ENCODE measurements around the gene RAPGEFL1. TPM values are rescaled to one million over a fixed set of nuclear protein-coding genes. Genes with fewer than 3 reads are reported as not detected.

The RAPGEFL1 gene
- total RNA-seq, 1 donor from 2014 or later: 7.0 TPM

DNA sequence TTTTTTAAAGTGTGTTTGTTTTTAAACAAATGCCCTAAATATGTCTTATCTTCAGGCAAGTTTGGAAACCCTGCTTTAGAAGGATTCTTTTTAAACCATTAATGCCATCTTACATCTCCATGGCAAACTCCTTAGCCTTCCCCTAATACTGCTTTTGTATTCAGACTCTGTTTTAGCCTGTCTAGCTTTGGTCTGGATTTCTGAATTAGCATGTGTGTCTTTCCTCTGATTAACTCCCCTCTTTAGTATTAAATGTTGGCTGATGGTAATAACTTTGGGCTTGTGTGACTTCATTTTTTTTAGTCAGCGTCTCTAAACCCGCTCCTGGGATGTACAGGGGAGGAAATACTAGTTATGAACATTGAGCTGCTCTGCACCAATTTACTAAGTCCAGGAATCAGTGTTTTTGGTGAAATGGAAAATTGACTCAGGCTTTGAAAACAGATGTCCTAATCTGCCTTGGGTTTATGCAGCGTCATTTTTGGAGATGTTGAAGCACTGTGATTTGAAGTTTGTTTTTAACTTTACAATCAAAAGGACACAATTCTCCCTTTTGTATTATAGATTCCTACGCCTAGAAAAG lies 64.1 kb downstream of the RAPGEFL1 start:
- Mint-ChIP-seq H3K36me3 (ENCODE audit: low read depth) (peaks cover 31% of the 10 kb centered on the region), H3K4me3 (no peak overlapping the region), H3K4me1 (peaks cover 24% of the 10 kb centered on the region), H3K27me3 (no peaks in the 10 kb centered on the region), H3K9me3 (no peaks in the 10 kb centered on the region), H3K27ac (no peak overlapping the region)
- ChIA-PET CTCF (no interaction called here), POLR2A (no interaction called here)
- no peak for TF ChIP-seq CTCF (IDR thresholded peaks at IDR 0.05)
- no peak for DNase-seq
- intact Hi-C loops (cut with micrococcal nuclease): no loop called here
- ATAC-seq (ENCODE audit: low read depth): no peak

- no peak for TF ChIP-seq CTCF (IDR thresholded peaks at IDR 0.05)
- intact Hi-C loops (cut with micrococcal nuclease): no loop called here
- Mint-ChIP-seq H3K4me3 (no peak overlapping the region), H3K9me3 (no peaks in the 10 kb centered on the region), H3K36me3 (ENCODE audit: low read depth) (peaks cover 28% of the 10 kb centered on the region), H3K27ac (peak overlapping the region; percentile 1), H3K4me1 (peaks cover 24% of the 10 kb centered on the region), H3K27me3 (no peaks in the 10 kb centered on the region)
- ATAC-seq (ENCODE audit: low read depth): no peak
- POLR2A ChIA-PET: interaction anchor here (0.5 kb wide), 1 partner anchor 286 kb away, joined by 6 read pairs; no protein-coding TSS in a partner anchor
- CTCF ChIA-PET: interaction anchor here (1.3 kb wide), 1 partner anchor 9 kb away, joined by 4 read pairs; no protein-coding TSS in a partner anchor
- DNase-seq: no peak
Observed at GRCh38 chr17:40242774-40243173, 65.5 kb downstream of the RAPGEFL1 start.

DNA sequence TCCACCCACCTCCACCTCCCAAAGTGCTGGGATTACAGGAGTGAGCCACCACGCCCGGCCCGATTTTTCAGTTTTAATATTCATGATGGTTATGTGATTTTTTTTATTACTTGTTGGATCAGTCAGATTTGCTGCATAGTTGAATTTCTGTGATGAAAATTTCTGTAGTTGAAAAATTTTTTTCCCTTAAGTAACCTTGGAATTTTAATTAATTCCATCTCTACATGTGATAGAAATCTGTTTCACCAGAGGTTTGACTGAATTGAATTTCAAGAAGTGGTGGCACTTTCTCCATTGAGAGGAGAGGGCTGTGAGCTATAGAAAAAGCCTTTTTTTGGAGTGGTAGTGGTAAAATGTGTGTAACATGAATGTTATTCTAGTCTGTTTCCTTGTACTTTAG lies 66.5 kb downstream of the RAPGEFL1 start:
- Mint-ChIP-seq H3K9me3 (no peaks in the 10 kb centered on the region), H3K36me3 (ENCODE audit: low read depth) (peaks cover 30% of the 10 kb centered on the region), H3K4me3 (no peak overlapping the region), H3K4me1 (peaks cover 27% of the 10 kb centered on the region), H3K27me3 (no peaks in the 10 kb centered on the region), H3K27ac (no peak overlapping the region)
- intact Hi-C loops (cut with micrococcal nuclease): no loop called here
- ChIA-PET CTCF (interaction anchor here (1.0 kb wide), 1 partner anchor 230 kb away, joined by 3 read pairs; no protein-coding TSS in a partner anchor), POLR2A (no interaction called here)
- DNase-seq (no peak), ATAC-seq (ENCODE audit: low read depth) (no peak)
- TF ChIP-seq CTCF (IDR thresholded peaks at IDR 0.05): no peak

DNA sequence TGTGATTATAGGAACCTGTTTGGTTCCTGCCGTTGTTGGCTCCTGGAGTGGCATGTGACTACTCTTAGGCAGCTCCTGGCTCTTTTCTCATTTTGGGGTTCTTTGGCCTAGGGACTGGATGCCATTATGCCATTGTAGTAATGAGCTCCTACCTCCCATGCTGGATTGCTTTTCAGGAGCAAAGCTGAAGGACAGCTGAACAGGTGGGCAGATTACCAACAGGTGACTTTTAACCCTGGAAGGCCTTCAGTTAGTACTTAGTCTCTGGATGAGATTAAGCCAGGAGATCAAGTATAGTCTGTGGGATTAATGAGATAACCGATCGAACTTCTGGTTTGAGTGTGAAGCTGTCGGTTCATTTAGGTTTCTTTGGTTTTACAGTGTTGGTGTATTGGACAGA lies 67.0 kb downstream of the RAPGEFL1 start:
- H3K4me1 Mint-ChIP-seq: peaks cover 28% of the 10 kb centered on the region
- ChIA-PET CTCF (interaction anchor here (1.0 kb wide), 1 partner anchor 231 kb away, joined by 3 read pairs; no protein-coding TSS in a partner anchor), POLR2A (no interaction called here)
- TF ChIP-seq CTCF (IDR thresholded peaks at IDR 0.05): no peak
- no peak overlapping the region for H3K4me3 Mint-ChIP-seq
- DNase-seq: no peak
- peaks cover 30% of the 10 kb centered on the region for H3K36me3 Mint-ChIP-seq (ENCODE audit: low read depth)
- no peak for ATAC-seq (ENCODE audit: low read depth)
- no peaks in the 10 kb centered on the region for H3K9me3 Mint-ChIP-seq
- no peaks in the 10 kb centered on the region for H3K27me3 Mint-ChIP-seq
- intact Hi-C loops (cut with micrococcal nuclease): no loop called here
- H3K27ac Mint-ChIP-seq: no peak overlapping the region

Other genes with a start within 250 kb of the RAPGEFL1 start
- 38.5 and 49.1 TPM in 2 replicates for gene ORMDL3, start 249.9 kb upstream of the RAPGEFL1 start, total RNA-seq
- gene LRRC3C, start 249.7 kb upstream of the RAPGEFL1 start, total RNA-seq: not detected in 2 replicates
- not detected in 2 replicates for gene GSDMA, start 214.5 kb upstream of the RAPGEFL1 start, total RNA-seq
- gene PSMD3, start 196.7 kb upstream of the RAPGEFL1 start, total RNA-seq: 115 and 127 TPM in 2 replicates
- not detected in 2 replicates for gene CSF3, start 162.0 kb upstream of the RAPGEFL1 start, total RNA-seq
- gene MED24, start 123.1 kb upstream of the RAPGEFL1 start, total RNA-seq: 110 and 127 TPM in 2 replicates
- gene THRA, start 114.5 kb upstream of the RAPGEFL1 start, total RNA-seq: 5.4 and 5.9 TPM in 2 replicates
- gene NR1D1, start 76.9 kb upstream of the RAPGEFL1 start, total RNA-seq: 5.5 and 6.1 TPM in 2 replicates
- 84.5 and 101 TPM in 2 replicates for gene MSL1, start 55.5 kb upstream of the RAPGEFL1 start, total RNA-seq
- gene CASC3, start 36.9 kb upstream of the RAPGEFL1 start, total RNA-seq: 110 and 119 TPM in 2 replicates
- gene WIPF2, start 41.8 kb downstream of the RAPGEFL1 start, total RNA-seq: 28.4 and 32.9 TPM in 2 replicates
- 9.2 and 9.7 TPM in 2 replicates for gene CDC6, start 110.4 kb downstream of the RAPGEFL1 start, total RNA-seq
- gene RARA, start 131.7 kb downstream of the RAPGEFL1 start, total RNA-seq: 71.2 and 72.5 TPM in 2 replicates
- not detected in 2 replicates for gene GJD3, start 187.3 kb downstream of the RAPGEFL1 start, total RNA-seq
- 5.3 and 6.6 TPM in 2 replicates for gene TOP2A, start 240.4 kb downstream of the RAPGEFL1 start, total RNA-seq